ENCODE results near the gene HEXIM2.

DNA sequence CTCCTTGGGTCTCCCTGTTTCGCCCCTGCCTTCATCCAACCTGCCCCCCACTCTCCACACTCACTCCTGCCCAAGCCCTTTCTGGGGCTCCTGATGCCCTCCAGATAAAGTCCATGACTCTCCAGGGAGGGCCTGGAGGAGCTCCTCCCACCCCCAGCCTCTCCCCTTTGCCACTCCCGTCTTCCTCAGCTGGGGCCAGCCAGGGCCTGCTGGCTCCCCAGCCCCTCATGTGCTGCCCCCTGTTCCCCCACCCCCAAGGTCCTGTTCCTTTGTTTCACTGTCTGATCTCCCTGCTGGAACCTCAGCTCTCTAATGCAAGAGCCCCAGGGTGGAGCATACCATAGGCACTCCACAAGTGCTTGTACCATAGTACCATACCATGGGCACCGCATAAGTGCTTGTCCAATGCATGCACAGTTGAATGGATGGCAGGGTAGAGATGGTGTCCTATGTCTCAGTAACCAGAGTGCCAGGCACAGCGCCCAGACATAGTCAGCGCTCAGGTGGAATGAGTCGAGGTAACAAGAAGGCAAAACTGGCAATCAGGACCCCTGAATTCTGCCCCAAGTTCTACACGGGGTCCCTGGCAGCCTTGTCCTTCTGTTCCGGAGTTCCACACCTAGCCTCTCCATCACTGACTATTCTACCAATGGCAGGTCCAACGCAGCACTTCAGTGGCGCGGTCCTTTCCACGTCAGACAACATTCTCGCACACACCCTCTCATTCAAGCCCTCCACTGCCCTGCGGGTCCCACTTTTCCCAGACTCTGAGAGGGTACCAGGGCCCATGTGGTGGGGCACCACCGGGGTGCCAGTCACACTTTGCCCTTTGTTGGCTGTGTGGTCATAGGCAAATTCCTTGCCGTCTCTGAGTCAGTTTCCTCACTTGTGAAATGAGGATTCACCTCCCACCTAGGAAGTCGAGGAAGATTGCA, 30.7 kb upstream of the HEXIM2 start:
- TF ChIP-seq POLR2A (IDR thresholded peaks at IDR 0.05; ENCODE audit: borderline replicate concordance, extremely low read depth, insufficient read depth, insufficient read length) = no peak
- TF ChIP-seq RAD21 (IDR thresholded peaks at IDR 0.05; ENCODE audit: low read depth) = no peak
- TF ChIP-seq FOSL1 (IDR thresholded peaks at IDR 0.05; ENCODE audit: low read depth) = no peak
- TF ChIP-seq, protein P1, sequence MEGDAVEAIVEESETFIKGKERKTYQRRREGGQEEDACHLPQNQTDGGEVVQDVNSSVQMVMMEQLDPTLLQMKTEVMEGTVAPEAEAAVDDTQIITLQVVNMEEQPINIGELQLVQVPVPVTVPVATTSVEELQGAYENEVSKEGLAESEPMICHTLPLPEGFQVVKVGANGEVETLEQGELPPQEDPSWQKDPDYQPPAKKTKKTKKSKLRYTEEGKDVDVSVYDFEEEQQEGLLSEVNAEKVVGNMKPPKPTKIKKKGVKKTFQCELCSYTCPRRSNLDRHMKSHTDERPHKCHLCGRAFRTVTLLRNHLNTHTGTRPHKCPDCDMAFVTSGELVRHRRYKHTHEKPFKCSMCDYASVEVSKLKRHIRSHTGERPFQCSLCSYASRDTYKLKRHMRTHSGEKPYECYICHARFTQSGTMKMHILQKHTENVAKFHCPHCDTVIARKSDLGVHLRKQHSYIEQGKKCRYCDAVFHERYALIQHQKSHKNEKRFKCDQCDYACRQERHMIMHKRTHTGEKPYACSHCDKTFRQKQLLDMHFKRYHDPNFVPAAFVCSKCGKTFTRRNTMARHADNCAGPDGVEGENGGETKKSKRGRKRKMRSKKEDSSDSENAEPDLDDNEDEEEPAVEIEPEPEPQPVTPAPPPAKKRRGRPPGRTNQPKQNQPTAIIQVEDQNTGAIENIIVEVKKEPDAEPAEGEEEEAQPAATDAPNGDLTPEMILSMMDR (IDR thresholded peaks at IDR 0.05 in 2 of 3, conservative IDR thresholded peaks at IDR 0.05 in 1 of 3; ENCODE audit: borderline replicate concordance in 1 of 3, insufficient read depth in 1 of 3, low read depth in 2 of 3, low read length in 2 of 3) = no peak
- no peak for TF ChIP-seq EZH2 (IDR thresholded peaks at IDR 0.05)
- TF ChIP-seq, protein P2, sequence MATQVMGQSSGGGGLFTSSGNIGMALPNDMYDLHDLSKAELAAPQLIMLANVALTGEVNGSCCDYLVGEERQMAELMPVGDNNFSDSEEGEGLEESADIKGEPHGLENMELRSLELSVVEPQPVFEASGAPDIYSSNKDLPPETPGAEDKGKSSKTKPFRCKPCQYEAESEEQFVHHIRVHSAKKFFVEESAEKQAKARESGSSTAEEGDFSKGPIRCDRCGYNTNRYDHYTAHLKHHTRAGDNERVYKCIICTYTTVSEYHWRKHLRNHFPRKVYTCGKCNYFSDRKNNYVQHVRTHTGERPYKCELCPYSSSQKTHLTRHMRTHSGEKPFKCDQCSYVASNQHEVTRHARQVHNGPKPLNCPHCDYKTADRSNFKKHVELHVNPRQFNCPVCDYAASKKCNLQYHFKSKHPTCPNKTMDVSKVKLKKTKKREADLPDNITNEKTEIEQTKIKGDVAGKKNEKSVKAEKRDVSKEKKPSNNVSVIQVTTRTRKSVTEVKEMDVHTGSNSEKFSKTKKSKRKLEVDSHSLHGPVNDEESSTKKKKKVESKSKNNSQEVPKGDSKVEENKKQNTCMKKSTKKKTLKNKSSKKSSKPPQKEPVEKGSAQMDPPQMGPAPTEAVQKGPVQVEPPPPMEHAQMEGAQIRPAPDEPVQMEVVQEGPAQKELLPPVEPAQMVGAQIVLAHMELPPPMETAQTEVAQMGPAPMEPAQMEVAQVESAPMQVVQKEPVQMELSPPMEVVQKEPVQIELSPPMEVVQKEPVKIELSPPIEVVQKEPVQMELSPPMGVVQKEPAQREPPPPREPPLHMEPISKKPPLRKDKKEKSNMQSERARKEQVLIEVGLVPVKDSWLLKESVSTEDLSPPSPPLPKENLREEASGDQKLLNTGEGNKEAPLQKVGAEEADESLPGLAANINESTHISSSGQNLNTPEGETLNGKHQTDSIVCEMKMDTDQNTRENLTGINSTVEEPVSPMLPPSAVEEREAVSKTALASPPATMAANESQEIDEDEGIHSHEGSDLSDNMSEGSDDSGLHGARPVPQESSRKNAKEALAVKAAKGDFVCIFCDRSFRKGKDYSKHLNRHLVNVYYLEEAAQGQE (IDR thresholded peaks at IDR 0.05; ENCODE audit: low read depth) = no peak
- no peak for TF ChIP-seq YY1 (IDR thresholded peaks at IDR 0.05; ENCODE audit: extremely low read depth, insufficient replicate concordance, low read depth, low read length)
- TF ChIP-seq EZH2phosphoT487 (IDR thresholded peaks at IDR 0.05; ENCODE audit: borderline replicate concordance) = no peak
- TF ChIP-seq, protein P3, sequence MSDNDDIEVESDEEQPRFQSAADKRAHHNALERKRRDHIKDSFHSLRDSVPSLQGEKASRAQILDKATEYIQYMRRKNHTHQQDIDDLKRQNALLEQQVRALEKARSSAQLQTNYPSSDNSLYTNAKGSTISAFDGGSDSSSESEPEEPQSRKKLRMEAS (IDR thresholded peaks at IDR 0.05) = no peak
- no peak for TF ChIP-seq EGR1 (IDR thresholded peaks at IDR 0.05; ENCODE audit: low read depth)

All from HCT116 (cell line).